ENCODE measurements around the gene PLSCR5. TPM values are rescaled to one million over a fixed set of nuclear protein-coding genes. Genes with fewer than 3 reads are reported as not detected.
A peak's percentile ranks its signal among the peaks of the same experiment; 100 is the strongest.

Gene PLSCR5
- total and polyA plus RNA-seq, 2 experiments from 2014 or later, result 3.0 to 5.0 TPM

GRCh38 chr3:146640361-146640760 is 35.2 kb upstream of the PLSCR5 start:
- no peaks in the 10 kb centered on the region for H3K36me3 ChIP-seq
- TF ChIP-seq CTCF (IDR thresholded peaks at IDR 0.05; ENCODE audit: low read depth, low read length), result no peak
- no peak overlapping the region for H3K4me3 ChIP-seq
- H3K9me3 ChIP-seq (ENCODE audit: low read depth), result no peaks in the 10 kb centered on the region
- no peaks in the 10 kb centered on the region for H3K27me3 ChIP-seq
- no peak for DNase-seq (ENCODE audit: low read depth in 1 of 2, low spot score in 1 of 2)
- no peak overlapping the region for H3K27ac ChIP-seq
- no peaks in the 10 kb centered on the region for H3K4me1 ChIP-seq (ENCODE audit: low read depth)

- no peaks in the 10 kb centered on the region for H3K9me3 ChIP-seq (ENCODE audit: low read depth)
- peak; percentile 53 for TF ChIP-seq CTCF (IDR thresholded peaks at IDR 0.05; ENCODE audit: low read depth, low read length)
- no peak overlapping the region for H3K27ac ChIP-seq
- DNase-seq (ENCODE audit: low read depth in 1 of 2, low spot score in 1 of 2), result peak in 1 of 2 donors; percentile 2
- H3K4me1 ChIP-seq (ENCODE audit: low read depth), result no peaks in the 10 kb centered on the region
- H3K4me3 ChIP-seq, result no peak overlapping the region
- H3K27me3 ChIP-seq, result no peaks in the 10 kb centered on the region
- H3K36me3 ChIP-seq, result no peaks in the 10 kb centered on the region
Measured at GRCh38 chr3:146638718-146639117, 33.6 kb upstream of the PLSCR5 start.

- H3K4me1 ChIP-seq (ENCODE audit: low read depth), result no peaks in the 10 kb centered on the region
- no peak overlapping the region for H3K27ac ChIP-seq
- no peaks in the 10 kb centered on the region for H3K9me3 ChIP-seq (ENCODE audit: low read depth)
- no peak overlapping the region for H3K4me3 ChIP-seq
- H3K27me3 ChIP-seq, result no peaks in the 10 kb centered on the region
- TF ChIP-seq CTCF (IDR thresholded peaks at IDR 0.05; ENCODE audit: low read depth, low read length), result no peak
- no peaks in the 10 kb centered on the region for H3K36me3 ChIP-seq
- DNase-seq (ENCODE audit: low read depth in 1 of 2, low spot score in 1 of 2), result no peak
Measured at GRCh38 chr3:146637871-146638270, 32.7 kb upstream of the PLSCR5 start.

GRCh38 chr3:146636881-146637280 is 31.7 kb upstream of the PLSCR5 start:
- Histone ChIP-seq H3K27me3 (no peaks in the 10 kb centered on the region), H3K4me3 (no peak overlapping the region), H3K4me1 (ENCODE audit: low read depth) (no peaks in the 10 kb centered on the region), H3K36me3 (no peaks in the 10 kb centered on the region), H3K9me3 (ENCODE audit: low read depth) (no peaks in the 10 kb centered on the region), H3K27ac (no peak overlapping the region)
- no peak for DNase-seq (ENCODE audit: low read depth in 1 of 2, low spot score in 1 of 2)
- TF ChIP-seq CTCF (IDR thresholded peaks at IDR 0.05; ENCODE audit: low read depth, low read length), result no peak

- Histone ChIP-seq H3K9me3 (ENCODE audit: low read depth) (no peaks in the 10 kb centered on the region), H3K4me3 (no peak overlapping the region), H3K36me3 (no peaks in the 10 kb centered on the region), H3K27me3 (no peaks in the 10 kb centered on the region), H3K4me1 (ENCODE audit: low read depth) (no peaks in the 10 kb centered on the region), H3K27ac (no peak overlapping the region)
- no peak for TF ChIP-seq CTCF (IDR thresholded peaks at IDR 0.05; ENCODE audit: low read depth, low read length)
- DNase-seq (ENCODE audit: low read depth in 1 of 2, low spot score in 1 of 2), result no peak
Measured at GRCh38 chr3:146634346-146634745, 29.2 kb upstream of the PLSCR5 start.

GRCh38 chr3:146628671-146629070 is 23.5 kb upstream of the PLSCR5 start:
- Histone ChIP-seq H3K27me3 (no peaks in the 10 kb centered on the region), H3K9me3 (ENCODE audit: low read depth) (no peaks in the 10 kb centered on the region), H3K4me1 (ENCODE audit: low read depth) (no peaks in the 10 kb centered on the region), H3K36me3 (no peaks in the 10 kb centered on the region), H3K4me3 (no peak overlapping the region), H3K27ac (no peak overlapping the region)
- TF ChIP-seq CTCF (IDR thresholded peaks at IDR 0.05; ENCODE audit: low read depth, low read length), result no peak
- DNase-seq (ENCODE audit: low read depth in 1 of 2, low spot score in 1 of 2), result no peak

All from cardiac muscle cell (in vitro differentiated cells and primary cell).